ENCODE data around the gene EGFR.

DNA sequence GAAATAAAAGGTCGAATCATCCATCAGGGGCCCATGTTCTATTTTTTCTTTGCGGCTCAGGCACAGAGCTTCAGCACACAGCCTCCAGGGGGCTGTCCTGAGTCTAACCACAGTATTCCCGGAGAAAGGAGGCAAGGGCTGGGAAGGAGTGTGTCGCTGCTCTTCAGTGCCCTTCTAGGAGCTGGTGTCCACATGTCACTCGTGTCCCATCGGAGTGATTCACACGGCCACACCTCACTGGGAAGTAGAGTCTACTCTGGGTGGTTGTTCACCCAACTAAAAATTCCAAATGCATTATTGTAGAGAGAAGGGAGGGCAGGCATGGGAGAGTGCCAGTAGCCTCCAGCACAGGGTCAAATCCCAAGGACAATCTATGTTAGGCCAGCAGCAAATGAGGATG lies 231.5 kb downstream of the EGFR start:
- TF ChIP-seq, protein P1, sequence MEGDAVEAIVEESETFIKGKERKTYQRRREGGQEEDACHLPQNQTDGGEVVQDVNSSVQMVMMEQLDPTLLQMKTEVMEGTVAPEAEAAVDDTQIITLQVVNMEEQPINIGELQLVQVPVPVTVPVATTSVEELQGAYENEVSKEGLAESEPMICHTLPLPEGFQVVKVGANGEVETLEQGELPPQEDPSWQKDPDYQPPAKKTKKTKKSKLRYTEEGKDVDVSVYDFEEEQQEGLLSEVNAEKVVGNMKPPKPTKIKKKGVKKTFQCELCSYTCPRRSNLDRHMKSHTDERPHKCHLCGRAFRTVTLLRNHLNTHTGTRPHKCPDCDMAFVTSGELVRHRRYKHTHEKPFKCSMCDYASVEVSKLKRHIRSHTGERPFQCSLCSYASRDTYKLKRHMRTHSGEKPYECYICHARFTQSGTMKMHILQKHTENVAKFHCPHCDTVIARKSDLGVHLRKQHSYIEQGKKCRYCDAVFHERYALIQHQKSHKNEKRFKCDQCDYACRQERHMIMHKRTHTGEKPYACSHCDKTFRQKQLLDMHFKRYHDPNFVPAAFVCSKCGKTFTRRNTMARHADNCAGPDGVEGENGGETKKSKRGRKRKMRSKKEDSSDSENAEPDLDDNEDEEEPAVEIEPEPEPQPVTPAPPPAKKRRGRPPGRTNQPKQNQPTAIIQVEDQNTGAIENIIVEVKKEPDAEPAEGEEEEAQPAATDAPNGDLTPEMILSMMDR (IDR thresholded peaks at IDR 0.05) = no peak
- TF ChIP-seq POLR2A (IDR thresholded peaks at IDR 0.05) = no peak

Data from lower leg skin (tissue), 3 donors.